OCI-M1 (cell line): ENCODE measurements around the gene TNFAIP1.
"Not testable (repeated sequence)": the region's sequence is repeated elsewhere in the genome, so short reads cannot be mapped to it uniquely, and the experiment has no call there.

Source experiments
- DNase-seq: peaks from one replicate; lab custom pipeline; 2025; lab: John Stamatoyannopoulos, UW

The TNFAIP1 gene, protein sequence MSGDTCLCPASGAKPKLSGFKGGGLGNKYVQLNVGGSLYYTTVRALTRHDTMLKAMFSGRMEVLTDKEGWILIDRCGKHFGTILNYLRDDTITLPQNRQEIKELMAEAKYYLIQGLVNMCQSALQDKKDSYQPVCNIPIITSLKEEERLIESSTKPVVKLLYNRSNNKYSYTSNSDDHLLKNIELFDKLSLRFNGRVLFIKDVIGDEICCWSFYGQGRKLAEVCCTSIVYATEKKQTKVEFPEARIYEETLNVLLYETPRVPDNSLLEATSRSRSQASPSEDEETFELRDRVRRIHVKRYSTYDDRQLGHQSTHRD

DNA sequence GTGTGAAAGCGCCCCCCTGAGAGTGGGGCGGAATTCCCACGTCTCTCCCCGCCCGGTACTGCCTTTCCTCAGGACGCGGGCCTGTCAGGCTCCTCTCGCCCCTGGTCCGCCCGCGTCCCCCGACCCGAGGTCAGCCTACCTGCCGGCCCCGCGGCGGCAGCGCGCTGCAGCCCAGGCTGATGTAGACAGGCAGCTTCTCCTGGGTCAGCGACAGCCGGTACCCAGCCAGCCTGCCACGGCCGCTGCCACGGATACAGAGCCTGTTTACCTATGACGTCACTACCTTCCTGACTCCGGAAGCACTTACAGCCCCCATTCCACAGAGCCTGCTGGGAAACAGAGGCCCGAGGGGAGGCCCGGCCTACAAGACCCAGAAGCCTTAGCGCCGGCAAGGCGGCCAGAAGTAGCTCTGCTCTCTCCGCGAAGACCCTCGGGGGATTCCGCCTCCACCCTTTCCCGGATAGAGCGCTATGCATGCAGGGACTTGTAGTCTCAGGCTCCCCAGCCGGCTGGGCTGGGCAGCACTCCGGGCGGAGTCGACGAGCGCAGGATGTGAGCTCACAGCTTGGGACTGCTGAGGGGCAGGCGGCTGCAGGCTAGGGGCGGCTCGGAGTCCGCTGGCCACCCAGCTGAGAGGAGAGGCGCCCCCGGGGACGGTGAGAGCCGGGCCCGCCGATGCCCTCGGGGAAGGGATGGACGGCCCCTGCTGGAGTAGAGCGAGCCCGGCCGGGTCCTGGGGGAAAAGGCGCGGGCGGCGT lies at the start of gene TNFAIP1, which contains the start of gene IFT20:
TNFAIP1 (plus strand) TSS at position 561 of the 758 bp plus-strand sequence. CDS start 3,761 bp downstream, outside the sequence.
IFT20 (minus strand) TSS at position 272 of the 758 bp plus-strand sequence. CDS start 3,487 bp downstream, outside the sequence.
- peak; percentile 100 for DNase-seq

DNA sequence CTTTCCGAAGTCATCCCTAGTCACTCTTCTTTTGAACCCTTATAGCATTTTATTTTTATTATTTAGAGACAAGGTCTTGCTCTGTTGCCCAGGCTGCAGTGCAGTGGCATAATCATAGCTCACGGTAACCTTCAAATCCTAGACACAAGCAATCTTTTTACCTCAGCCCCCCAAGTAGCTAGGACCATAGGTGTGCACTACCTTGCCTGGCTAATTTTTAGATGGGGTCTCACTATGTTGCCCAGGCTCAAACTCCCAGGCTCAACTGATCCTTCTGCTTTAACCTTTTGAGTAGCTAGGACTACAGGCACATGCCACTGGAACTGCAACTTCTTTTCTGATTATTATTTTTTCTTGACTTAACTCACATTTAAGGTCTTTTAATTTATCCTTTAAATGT lies 49.6 kb upstream of the TNFAIP1 start:
- DNase-seq = no peak

DNA sequence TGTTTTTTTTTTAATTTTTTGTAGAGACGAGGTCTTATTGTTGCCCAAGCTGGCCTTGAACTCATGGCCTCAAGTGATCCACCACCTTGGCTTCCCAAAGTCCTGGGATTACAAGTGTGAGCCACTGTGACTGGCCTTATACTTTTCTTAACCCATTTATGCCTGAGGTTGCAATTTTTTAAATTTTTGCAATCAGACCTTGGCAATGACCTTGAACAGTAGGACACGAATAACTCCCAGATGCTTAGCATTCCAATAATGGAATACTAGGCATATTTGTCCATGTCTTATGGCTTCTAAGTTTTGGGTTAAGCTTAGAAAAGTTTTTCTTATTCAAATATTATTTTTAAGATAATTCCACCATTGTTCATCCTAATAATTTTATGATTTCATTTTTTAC lies 44.9 kb upstream of the TNFAIP1 start:
- DNase-seq = no peak

DNA sequence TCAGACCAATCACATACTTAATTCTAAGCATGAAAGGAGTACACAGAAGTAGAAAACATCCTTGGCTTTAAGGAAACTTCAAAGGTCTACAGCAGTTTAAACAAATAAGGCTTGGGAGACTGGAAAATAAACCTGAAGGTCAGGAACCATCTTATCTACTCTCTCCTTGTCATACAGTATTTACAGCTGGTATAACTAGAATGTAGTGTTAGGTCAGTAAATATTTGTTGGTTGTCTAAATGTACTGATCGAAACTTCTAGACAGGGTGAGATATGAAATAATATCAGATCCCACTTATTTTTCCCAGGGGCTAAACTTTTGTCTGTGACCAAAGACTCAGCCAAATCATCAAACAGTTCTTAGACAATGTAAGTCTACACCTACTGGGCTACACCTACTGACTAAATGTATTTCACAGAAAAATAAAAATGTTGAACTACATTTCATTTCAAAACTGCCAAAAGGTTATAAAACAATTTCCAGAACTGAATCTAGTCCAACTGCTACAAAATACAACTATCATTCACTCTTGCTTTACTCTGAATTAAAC lies 43.7 kb upstream of the TNFAIP1 start:
- no peak for DNase-seq

DNA sequence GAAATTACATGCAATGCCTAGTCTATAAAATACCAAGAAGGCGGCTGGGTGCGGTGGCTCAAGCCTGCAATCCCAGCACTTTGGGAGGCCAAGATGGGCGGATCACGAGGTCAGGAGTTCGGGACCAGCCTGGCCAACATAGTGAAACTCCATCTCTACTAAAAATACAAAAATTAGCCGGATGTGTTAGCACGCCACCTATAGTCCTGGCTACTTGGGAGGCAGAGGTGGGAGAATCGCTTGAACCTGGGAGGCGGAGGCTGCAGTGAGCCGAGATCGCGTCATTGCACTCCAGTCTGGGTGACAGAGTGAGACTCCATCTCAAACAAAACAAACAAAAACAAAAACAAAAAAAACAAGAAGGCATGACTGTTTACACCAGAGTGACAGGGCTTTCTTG lies 42.7 kb upstream of the TNFAIP1 start:
- DNase-seq = not testable (repeated sequence)

DNA sequence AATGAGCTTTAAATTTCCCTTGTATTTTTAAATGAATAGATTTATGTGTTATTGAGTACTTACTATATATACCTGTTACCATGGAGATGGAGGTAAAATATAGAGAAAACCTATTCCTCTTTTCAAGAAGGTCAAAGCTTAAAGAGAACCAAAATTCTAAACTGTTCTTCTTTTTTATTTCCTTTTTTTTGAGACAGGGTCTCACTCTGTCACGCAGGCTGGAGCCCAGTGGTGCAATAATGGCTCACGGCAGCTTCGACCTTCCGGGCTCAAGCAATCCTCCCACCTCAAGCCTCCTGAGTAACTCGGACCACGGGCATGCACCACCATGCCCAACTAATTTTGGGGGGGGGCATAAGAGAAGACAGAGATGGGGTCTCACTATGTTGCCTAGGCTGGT lies 41.6 kb upstream of the TNFAIP1 start:
- DNase-seq = no peak

DNA sequence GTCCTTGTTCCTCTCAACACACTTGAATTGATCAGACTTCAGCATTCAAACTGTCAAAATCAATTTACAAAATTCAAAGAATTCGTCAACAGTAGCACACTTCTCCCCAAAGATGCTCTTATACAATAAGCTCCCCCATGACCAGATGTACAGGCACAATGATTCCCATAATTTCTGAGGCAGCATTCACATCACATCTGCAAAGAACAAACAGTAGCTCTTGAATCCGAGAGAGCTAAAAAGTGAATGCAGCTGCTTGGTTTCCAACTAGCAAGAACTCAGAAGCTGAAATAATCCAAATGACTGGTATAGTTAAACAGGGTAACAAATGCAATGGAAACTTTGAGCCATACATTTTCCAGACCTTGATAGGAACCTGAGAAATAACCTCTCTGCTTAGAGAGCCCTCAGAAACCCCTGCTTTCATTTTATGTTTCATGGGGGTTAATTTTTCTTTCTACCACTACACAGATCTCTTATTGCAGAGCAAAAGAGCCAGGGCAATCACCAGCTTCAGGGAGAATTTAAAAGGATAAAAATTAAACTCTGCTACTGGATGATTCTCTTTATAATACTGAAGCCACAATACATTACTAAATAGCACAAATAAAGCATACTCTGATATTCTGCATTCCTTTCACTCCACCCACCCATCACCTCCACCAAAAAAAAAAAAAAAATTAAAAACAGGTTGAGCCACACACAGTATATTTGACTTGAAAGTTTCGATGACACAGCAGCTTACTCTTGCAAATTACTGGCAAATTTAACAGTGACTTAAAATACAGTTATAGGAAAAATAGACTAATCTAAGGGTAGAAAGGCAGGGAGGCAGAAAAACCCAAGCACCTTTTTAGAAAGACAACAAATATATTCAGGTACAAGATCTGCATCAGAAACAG lies 39.6 kb upstream of the TNFAIP1 start:
- DNase-seq = no peak

DNA sequence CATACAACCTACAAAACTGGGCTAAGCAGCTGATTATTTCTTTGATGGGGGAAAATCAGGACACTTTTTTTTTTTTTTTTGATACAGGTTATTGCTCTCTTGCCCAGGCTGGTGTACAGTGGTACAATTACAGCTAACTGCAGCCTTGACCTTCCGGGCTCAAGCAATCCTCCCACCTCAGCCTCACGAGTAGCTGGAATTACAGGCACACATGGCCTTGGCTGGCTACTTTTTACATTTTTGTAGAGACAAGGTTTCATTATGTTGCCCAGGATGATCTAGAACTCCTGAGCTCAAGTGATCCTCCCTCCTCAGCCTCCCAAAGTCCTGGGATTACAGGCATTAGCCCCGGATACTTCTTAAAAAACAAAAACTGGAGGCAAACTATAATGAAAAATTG lies 37.1 kb upstream of the TNFAIP1 start:
- DNase-seq = no peak

DNA sequence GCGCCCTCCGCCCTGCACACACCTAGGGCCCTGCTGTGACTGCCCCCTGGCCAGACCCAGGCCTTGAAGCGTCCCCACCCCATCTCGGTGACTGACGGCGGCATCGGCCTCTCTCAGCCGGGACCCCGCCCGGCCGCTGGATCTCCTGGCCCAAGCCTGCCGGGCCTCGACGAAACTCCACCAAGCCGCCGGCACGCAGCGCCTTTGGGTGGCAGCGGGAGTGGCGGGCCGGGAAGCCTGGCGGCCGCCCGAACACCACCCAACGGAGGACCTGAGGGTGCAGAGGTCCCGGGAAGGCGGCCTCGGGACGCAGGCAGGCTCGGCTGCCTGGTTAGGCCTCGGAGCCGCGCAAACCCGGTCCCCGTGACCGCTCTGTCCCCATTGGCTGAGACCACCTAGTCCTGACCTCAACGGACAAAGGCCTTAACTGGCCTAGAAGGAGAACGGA lies 28.6 kb upstream of the TNFAIP1 start:
- no peak for DNase-seq

DNA sequence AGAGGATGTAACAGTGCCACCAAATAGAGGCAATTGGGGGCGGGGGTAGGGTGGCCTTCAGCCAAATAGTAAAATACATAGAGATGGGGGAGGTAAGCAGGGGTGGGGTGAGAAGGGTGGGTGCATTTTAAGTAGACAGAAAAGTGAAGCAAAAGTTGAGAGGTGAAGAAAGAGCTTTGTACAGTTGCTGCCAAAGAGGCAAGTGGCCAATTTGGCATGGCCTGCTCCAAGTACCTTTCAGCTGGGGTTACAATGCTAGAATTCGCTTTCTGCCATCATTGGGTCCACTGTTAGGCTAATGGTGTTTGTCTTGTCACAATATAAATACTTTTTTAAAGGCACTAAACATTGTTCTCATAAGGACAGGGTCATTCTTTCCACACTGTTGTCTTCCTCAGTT lies 21.7 kb upstream of the TNFAIP1 start:
- no peak for DNase-seq

DNA sequence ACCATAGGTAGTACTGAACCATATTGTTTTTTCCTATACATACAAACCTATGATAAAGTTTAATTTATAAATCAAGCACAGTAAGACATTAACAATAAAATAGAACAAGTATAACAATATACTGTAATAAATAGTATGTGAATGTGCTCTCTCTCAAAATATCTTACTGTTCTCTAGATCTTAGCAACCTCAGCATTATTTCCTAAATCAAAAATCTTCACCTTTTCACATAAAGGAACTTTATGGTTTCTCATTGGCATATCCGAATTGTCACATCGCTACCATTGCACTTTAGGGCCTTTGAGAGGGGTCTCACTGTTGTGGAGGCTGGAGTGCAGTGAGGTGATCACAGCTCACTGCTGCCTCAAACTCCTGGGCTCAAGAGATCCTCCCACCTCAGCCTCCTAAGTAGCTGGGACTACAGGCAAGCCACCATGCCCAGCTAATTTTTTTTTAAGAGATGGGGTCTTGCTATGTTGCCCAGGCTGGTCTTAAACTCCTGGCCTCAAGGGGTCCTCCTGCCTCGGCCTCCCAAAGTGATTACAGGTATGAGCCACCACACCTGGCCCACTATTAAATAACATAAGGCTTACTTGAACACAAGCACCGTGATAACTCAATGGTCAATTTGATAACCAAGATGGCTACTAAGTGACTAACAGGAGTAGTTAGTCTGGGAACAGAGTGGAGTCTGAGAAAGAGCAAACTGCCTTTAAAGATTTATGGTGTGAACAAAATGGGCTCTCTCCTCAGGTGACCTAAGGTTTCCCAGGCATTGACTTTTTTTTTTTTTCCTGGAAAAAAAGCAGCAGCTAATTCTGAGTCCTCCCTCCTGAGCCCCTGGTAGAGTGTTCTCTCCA lies 19.5 kb upstream of the TNFAIP1 start:
- DNase-seq = no peak

DNA sequence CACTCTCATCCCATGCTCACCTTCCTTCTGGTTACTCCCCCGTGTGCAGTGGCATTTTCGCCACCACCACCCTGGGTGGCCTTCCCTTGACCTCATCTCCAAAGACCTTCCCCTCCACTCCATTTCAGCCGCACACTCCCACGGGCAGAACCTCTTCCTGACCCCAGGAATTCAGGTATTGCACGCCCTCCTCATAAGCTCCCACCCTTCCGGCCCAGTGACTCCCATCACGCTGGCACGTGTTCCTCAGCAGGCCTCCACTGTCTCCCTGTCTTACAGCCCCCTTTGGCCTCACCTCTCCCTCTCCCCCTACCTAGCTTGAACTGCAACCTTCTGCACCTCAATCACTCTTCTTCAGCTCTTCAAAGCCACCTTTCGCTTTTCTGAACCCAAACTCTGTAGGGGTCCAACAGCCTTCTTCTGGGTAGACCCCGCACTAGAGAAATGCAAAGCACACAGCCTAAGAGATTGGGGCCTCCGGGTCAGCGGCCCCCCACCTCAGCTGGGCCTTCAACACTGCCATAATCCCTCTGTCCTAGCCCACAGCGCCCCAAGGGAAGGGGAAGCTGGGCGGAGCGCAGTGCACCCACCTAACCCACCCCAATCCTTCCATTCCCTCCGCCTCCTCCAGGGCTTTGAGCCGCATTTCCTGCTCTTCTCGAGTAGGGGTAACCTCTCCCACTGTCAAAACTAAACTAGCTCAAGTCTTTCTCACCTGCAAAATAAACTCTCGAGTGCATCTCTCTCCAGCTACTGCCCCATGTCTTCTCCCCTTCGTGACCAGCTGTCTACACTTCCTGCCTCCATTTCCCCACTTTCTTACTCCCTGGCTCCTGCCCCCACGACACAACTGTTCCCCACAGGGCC lies 18.2 kb upstream of the TNFAIP1 start:
- DNase-seq = no peak

DNA sequence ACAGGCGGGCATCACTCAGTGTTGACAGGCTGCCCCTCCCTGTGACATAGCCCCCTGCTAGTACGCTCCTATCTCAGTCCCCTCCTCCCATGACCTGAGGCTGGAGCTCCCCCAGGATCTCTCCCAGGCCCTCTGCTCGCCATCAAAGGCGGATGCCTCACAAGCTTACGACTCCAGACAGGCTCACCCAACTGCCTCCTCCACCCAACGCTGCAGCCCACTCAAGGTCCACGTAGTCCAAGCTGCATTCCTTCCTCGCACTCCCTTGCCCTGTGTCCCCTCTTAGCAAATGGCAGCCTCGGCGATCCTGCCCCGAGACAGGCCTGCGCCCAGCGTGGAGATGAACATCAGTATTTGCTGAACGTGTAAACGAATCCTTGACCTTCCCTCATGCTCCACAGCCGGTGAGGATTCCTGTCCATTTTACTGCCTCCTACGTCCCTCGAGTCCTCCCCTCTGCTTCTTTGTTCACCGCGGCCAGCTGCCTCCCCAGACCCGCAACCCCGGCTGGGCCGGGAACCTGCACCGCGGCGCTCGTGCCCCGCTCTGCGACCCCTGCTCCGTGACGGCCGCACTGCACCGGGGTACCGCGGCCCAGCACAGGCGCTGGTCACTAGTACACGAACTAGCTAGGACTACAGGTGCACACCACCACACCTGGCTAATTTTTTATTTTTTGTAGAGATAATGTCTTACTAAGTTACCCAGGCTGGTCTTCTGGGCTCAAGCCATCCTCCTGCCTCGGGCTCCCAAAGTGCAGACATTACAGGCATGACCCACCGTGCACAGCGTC lies 17.4 kb upstream of the TNFAIP1 start:
- DNase-seq = peak; percentile 54

DNA sequence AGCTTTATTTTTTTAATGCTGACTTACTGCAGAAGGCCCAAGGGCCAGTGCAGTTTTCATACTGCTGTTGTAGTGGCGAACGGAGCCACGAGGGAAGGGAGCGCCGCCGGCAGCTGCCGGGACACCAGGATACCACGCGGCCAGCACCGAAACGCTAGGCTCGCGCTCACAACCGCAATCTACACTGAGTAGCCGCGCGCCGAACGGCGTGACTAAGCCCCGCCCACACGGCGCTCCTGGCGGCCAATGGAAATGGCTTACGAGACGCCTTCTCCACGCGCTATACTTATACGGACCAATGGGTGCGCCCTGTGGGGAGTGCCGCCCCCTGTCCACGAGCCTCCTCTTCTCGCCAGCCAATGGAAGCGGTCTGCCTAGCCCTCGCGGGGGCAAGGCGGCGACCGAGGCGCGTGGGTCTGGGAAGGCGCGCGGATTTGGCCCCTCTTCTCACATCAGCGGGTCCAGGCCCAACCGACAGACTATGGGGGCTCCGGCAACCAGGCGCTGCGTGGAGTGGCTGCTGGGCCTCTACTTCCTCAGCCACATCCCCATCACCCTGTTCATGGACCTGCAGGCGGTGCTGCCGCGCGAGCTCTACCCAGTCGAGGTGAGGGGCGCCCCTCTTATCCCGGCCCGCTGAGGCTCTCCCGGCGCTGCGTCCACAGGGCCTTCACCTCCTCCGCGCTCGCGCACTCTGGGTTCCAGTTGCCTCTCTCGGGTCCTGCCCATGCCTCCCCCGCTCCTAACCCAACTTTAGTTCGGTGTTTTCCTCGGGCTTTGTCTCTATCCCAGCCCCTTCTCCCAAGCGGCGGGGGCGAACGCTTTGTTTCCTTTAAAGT lies 16.6 kb upstream of the TNFAIP1 start, which contains the start of gene TMEM97:
TMEM97 (plus strand) TSS at position 442 of the 839 bp plus-strand sequence; CDS start at position 482, 40 bp downstream.
- DNase-seq = peak; percentile 99

DNA sequence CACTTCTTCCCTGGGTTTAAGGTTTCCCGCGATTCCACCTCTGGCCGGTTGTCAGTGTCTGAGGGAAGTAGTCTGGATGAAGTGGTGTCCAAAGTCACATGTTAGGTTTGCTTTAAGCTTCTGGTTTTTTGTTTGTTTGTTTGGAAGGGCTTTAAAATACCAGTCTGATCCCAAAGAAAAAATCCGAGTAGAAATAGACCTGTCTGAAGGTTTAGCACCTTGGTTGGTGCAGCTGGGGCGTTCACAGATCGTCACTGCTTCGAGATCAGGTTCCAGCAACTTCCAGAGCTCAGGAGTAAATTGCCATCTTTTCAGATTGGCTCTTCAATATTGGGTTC lies 16.0 kb upstream of the TNFAIP1 start:
- no peak for DNase-seq

DNA sequence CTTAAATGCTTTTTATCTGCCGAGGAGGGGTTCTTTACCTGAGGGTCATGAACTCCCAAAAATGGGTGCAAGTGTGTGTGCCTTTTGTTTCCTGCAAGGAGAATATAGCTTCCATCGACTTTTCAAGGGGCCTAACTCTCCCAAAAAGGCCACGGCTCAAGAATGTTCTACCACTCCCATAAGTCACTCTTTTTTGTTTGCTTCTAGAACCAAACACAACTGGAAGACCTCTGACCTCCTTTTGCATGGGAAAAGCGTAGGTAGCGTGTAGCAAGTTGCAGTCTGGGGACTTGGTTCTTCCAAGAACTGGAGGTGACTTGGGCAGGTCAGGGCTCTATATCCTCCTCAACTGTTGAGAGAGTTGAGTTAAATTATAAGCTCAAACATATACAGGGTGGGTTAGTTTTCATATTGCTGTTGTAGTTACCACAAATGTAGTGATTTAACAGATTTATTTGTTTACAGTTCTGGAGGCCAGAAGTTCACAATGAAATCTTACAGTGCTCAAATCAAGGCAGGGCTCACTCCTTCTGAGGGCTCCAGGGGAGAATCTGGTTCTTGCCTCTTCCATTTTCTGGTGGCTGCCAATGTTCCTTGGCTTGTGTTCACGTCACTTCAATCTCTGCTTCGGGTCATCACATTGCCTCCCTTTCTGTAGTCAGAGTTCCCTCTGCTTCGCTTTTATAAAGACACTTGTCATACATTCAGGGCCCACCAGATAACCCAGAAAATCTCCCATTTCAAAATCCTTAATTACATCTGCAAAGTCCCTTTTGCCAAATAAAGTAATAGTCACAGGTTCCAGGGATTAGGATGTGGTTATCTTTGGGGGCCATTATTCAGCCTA lies 15.1 kb upstream of the TNFAIP1 start:
- no peak for DNase-seq

DNA sequence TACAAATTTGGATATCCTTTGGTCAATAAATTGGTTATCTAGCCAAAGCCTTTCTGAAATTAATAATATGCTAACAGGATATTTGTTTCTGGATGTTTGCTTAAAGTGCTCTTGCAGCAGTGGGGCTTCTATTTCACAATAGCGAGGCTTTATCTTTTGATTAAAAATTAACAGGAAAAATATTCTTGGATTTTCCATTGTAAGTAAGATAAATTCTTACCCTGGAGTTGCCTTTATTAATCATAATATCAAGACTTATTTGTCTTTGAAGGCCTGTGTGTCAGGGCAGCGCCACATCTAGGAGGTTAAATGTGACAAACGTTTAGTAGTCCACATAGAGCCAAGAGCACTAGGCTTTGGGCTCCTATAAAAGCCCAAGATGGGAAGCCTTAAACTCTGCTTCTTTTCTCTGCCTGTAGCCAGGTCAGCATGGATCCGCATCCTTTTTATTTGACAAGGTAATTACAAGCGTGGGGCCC lies 11.3 kb upstream of the TNFAIP1 start:
- no peak for DNase-seq
